Skeletal muscle tissue (tissue), 4 donors: ENCODE results near the gene RHOT1. TPM values are rescaled to one million over a fixed set of nuclear protein-coding genes. Genes with fewer than 3 reads are reported as not detected.
"Not testable (repeated sequence)": the region's sequence is repeated elsewhere in the genome, so short reads cannot be mapped to it uniquely, and the experiment has no call there.

Source experiments
- H3K27ac ChIP-seq: one replicate; pipeline ENCODE4 v1.7.0; 2013; ENCODE audit warnings: mild to moderate bottlenecking, low read depth, low read length, inconsistent platforms
- H3K27me3 ChIP-seq, 3 donors: one replicate each; pipeline ENCODE4 v1.7.0; 2013; ENCODE audit warnings: low read length in 3 of 3; ENCODE audit not compliant: control insufficient read depth in 3 of 3, insufficient read depth in 3 of 3
- H3K36me3 ChIP-seq, 3 donors: one replicate each; pipeline ENCODE4 v1.7.0; 2013; ENCODE audit warnings: low read length in 3 of 3; ENCODE audit not compliant: control insufficient read depth in 3 of 3, insufficient read depth in 3 of 3
- H3K4me1 ChIP-seq, 3 donors: one replicate each; pipeline ENCODE4 v1.7.0; 2013; ENCODE audit warnings: low read length in 3 of 3, mild to moderate bottlenecking in 3 of 3; ENCODE audit not compliant: control insufficient read depth in 3 of 3, insufficient read depth in 3 of 3
- H3K4me3 ChIP-seq, 3 donors: one replicate each; pipeline ENCODE4 v1.7.0; 2013; ENCODE audit warnings: low read length in 3 of 3
- H3K9ac ChIP-seq, 3 donors: one replicate each; pipeline ENCODE4 v1.7.0; 2013; ENCODE audit warnings: low read length in 3 of 3, mild to moderate bottlenecking in 3 of 3, moderate library complexity in 2 of 3, low read depth in 1 of 3
- H3K9me3 ChIP-seq, 3 donors: one replicate each; pipeline ENCODE4 v1.7.0; 2013; ENCODE audit warnings: low read length in 3 of 3; ENCODE audit not compliant: control insufficient read depth in 3 of 3
- total RNA-seq: library from RNA; depleted of rRNA; stranded (reverse); fragments of >200 nt; gene quantifications from one replicate; pipeline ENCODE4 v1.2.3, GENCODE V29; 2014
- donor health status: Osteomylitis.

The RHOT1 gene
- total RNA-seq, 1 donor from 2014 or later: 51.1 TPM

DNA sequence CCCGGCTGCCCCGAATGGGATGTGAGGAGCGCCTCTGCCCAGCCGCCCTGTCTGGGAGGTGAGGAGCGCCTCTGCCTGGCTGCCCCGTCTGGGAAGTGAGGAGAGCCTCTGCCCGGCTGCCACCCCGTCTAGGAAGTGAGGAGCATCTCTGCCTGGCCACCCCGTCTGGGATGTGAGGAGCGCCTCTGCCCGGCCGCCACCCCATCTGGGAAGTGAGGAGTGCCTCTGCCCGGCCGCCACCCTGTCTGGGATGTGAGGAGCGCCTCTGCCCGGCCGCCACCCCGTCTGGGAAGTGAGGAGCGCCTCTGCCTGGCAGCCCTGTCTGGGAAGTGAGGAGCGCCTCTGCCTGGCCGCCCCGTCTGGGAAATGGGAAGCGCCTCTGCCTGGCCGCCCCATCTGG lies 36.4 kb downstream of the RHOT1 start:
- H3K4me1 ChIP-seq, H3K27me3 ChIP-seq, H3K27ac ChIP-seq, H3K9me3 ChIP-seq, H3K9ac ChIP-seq, H3K4me3 ChIP-seq: not testable (repeated sequence)
- peaks cover 18 to 40% (median 24%) of the 10 kb centered on the region in 3 donors for H3K36me3 ChIP-seq

DNA sequence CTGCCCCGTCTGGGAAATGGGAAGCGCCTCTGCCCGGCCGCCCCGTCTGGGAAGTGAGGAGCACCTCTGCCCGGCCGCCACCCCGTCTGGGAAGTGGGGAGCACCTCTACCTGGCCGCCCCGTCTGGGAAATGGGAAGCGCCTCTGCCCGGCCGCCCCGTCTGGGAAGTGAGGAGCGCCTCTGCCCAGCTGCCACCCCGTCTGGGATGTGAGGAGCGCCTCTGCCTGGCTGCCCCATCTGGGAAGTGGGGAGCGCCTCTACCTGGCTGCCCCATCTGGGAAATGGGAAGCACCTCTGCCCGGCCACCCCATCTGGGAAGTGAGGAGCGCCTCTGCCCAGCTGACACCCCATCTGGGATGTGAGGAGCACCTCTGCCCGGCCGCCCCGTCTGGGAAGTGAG lies 36.8 kb downstream of the RHOT1 start:
- H3K27ac ChIP-seq, H3K4me3 ChIP-seq, H3K9me3 ChIP-seq, H3K9ac ChIP-seq, H3K4me1 ChIP-seq, H3K27me3 ChIP-seq: not testable (repeated sequence)
- peaks cover 18 to 37% (median 26%) of the 10 kb centered on the region in 3 donors for H3K36me3 ChIP-seq

DNA sequence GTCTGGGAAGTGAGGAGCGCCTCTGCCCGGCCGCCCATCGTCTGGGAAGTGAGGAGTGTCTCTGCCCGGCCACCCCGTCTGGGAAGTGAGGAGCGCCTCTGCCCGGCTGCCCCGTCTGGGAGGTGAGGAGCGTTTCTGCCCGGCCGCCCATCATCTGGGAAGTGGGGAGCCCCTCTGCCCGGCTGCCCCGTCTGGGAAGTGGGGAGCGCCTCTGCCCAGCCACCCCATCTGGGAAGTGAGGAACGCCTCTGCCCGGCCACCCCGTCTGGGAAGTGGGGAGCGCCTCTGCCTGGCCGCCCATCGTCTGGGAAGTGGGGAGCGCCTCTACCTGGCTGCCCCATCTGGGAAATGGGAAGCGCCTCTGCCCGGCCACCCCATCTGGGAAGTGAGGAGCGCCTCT lies 37.2 kb downstream of the RHOT1 start:
- peaks cover 18 to 37% (median 30%) of the 10 kb centered on the region in 3 donors for H3K36me3 ChIP-seq
- not testable (repeated sequence) for H3K9ac ChIP-seq, H3K9me3 ChIP-seq, H3K4me3 ChIP-seq, H3K4me1 ChIP-seq, H3K27me3 ChIP-seq, H3K27ac ChIP-seq

DNA sequence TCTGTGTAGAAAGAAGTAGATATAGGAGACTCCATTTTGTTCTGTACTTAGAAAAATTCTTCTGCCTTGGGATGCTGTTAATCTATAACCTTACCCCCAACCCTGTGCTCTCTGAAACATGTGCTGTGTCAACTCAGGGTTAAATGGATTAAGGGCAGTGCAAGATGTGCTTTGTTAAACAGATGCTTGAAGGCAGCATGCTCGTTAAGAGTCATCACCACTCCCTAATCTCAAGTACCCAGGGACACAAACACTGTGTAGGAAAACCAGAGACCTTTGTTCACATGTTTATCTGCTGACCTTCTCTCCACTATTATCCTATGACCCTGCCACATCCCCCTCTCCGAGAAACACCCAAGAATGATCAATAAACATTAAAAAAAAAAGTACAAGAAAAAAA lies 38.0 kb downstream of the RHOT1 start:
- H3K4me3 ChIP-seq, H3K9ac ChIP-seq, H3K27me3 ChIP-seq, H3K9me3 ChIP-seq, H3K4me1 ChIP-seq, H3K27ac ChIP-seq: not testable (repeated sequence)
- H3K36me3 ChIP-seq: peaks cover 20 to 33% (median 30%) of the 10 kb centered on the region in 3 donors

DNA sequence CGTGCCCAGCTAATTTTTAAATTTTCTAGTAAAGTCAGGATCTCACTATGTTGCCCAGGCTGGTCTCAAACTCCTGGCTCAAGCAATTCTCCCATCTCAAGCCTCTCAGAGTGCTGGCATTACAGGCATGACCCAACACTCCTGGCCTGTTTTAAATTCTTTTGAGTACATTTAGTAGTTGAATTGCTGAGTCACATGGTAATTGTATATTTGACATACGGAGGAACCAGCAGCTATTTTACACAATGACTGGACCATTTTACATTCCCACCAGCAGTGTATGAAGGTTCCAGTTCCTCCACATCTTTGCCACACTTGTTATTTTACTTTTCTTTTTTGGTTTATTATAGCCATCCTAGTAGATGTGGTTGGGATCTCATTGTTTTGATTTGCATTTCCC lies 43.6 kb downstream of the RHOT1 start:
- peaks cover 4 to 20% (median 17%) of the 10 kb centered on the region in 3 donors for H3K36me3 ChIP-seq

DNA sequence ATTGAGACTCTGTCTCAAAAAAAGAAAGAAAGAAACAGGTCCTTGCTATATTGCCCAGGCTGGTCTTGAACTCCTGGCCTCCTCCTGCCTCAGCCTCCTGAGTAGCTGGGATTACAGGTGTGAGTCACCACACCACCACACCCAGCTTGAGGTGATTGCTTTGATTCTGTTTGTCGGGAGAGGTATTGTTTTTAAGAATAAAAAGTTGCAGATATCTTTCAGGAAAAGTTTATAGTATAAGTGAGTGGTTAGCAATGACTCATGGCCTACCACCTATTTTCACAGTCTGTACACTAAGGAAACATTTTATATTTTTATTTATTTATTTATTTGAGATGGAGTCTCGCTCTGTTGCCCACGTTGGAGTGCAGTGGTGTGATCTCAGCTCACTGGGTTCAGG lies 45.0 kb downstream of the RHOT1 start:
- no peak overlapping the region for H3K27ac ChIP-seq
- no peaks in the 10 kb centered on the region for H3K4me1 ChIP-seq
- H3K9ac ChIP-seq: no peak overlapping the region
- no peak overlapping the region for H3K4me3 ChIP-seq
- no peaks in the 10 kb centered on the region for H3K9me3 ChIP-seq
- no peaks in the 10 kb centered on the region for H3K27me3 ChIP-seq
- peaks cover 2 to 21% (median 14%) of the 10 kb centered on the region in 3 donors for H3K36me3 ChIP-seq

More for the DNA sequence above, 43.6 kb downstream of the RHOT1 start:
- no peaks in the 10 kb centered on the region for H3K9me3 ChIP-seq
- no peaks in the 10 kb centered on the region for H3K4me1 ChIP-seq
- no peak overlapping the region for H3K4me3 ChIP-seq
- no peak overlapping the region for H3K9ac ChIP-seq
- no peaks in the 10 kb centered on the region for H3K27me3 ChIP-seq
- no peak overlapping the region for H3K27ac ChIP-seq

DNA sequence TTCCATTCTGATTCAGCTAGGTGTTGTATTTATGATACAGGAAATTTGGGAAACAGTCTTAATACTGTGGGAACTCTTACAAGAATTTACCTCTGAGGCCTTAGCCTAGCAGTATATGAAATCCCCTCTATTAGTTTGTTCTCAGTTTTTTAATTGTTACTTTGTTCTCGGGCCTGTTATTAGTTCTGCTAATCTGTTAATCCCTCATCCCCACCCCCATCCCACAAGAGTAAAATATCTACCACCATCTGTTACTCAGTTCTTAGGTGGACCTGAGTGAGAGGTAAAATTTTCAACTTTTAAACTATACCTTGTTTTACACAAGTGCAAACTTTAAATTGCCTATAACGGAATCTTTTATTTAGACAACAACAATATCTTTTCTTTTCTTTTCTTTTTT lies 47.0 kb downstream of the RHOT1 start:
- H3K27me3 ChIP-seq: no peaks in the 10 kb centered on the region
- no peak overlapping the region for H3K9ac ChIP-seq
- no peaks in the 10 kb centered on the region for H3K9me3 ChIP-seq
- H3K4me1 ChIP-seq: no peaks in the 10 kb centered on the region
- peaks cover 16 to 27% (median 19%) of the 10 kb centered on the region in 3 donors for H3K36me3 ChIP-seq
- no peak overlapping the region for H3K4me3 ChIP-seq
- H3K27ac ChIP-seq: no peak overlapping the region

DNA sequence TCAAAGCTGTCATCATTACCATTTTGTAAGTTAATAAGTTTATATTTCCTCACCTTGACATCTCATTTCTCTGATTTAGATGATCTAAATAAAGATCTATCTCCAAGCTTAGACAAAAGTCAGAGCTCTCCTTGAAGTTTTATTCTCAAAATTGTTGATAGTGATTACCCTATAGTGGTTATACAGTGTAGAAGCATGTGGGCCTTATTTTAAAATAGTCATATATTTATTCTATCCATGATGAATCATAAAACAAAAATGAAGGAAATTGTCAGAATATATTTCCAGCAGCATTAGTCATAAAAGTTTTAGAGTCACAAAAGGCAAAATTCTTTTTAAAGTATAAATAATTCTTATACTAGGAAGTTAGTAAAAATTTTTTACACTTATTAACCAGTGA lies 49.0 kb downstream of the RHOT1 start:
- no peak overlapping the region for H3K4me3 ChIP-seq
- no peaks in the 10 kb centered on the region for H3K4me1 ChIP-seq
- no peaks in the 10 kb centered on the region for H3K9me3 ChIP-seq
- no peak overlapping the region for H3K9ac ChIP-seq
- H3K27ac ChIP-seq: no peak overlapping the region
- H3K36me3 ChIP-seq: peaks cover 18 to 35% (median 19%) of the 10 kb centered on the region in 3 donors
- H3K27me3 ChIP-seq: no peaks in the 10 kb centered on the region

DNA sequence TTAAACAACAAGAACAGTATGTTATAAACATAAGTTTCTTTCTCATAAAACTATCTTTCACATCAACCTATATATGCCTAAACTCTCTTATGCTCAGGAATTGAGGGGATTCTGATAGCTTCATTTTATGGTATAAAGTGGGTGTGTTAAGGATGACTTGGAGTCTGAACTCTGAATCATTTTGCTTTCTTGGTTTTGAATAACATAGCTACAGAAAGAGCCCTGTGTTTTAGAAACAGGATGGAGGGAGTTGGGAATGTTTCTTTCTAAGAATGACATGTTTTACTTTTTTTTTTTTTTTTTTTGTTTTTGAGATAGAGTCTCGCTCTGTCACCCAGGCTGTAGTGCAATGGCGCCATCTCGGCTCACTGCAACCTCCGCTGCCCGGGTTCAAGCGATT lies 50.1 kb downstream of the RHOT1 start:
- H3K36me3 ChIP-seq: peaks cover 18 to 40% (median 23%) of the 10 kb centered on the region in 3 donors

DNA sequence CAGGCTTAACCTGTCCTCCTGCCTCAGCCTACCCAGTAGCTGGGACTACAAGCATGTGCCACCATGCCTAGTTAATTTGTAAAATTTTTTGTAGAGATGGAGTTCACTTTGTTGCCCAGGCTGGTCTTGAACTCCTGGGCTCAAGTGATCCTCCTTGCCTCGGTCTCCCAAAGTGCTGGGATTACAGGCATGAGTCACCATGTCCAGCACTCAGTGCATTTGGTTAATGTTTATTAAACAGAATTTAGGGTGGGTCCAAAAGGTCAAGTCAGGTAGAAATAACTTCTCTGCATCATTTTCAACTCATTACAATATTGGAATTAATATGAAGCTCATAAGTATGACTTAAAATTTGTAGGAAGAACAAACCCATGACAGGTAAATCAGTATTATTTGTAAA lies 55.7 kb downstream of the RHOT1 start:
- H3K27ac ChIP-seq: no peak overlapping the region
- H3K9ac ChIP-seq: no peak overlapping the region
- H3K27me3 ChIP-seq: no peaks in the 10 kb centered on the region
- H3K9me3 ChIP-seq: no peaks in the 10 kb centered on the region
- no peak overlapping the region for H3K4me3 ChIP-seq
- no peaks in the 10 kb centered on the region for H3K4me1 ChIP-seq
- H3K36me3 ChIP-seq: peaks cover 31 to 67% (median 59%) of the 10 kb centered on the region in 3 donors

More for the DNA sequence above, 50.1 kb downstream of the RHOT1 start:
- Histone ChIP-seq H3K4me3 (no peak overlapping the region), H3K27ac (no peak overlapping the region), H3K27me3 (no peaks in the 10 kb centered on the region), H3K4me1 (no peaks in the 10 kb centered on the region), H3K9ac (no peak overlapping the region), H3K9me3 (no peaks in the 10 kb centered on the region)

DNA sequence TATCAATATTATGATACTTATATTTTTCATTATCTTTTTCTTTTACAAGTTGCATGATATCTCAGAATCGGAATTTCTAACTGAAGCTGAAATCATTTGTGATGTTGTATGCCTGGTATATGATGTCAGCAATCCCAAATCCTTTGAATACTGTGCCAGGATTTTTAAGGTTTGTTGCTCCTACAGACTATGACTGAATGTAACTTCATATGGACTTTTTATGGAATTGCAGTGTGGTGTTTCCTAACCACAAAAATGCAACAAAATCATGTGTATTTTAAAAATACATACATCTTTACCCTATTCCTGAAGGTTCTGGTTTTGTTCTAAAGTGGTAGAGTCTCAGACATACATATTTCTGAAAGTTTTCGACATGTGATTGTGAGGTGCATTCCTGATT lies 64.6 kb downstream of the RHOT1 start:
- H3K36me3 ChIP-seq: peaks cover 6 to 47% (median 43%) of the 10 kb centered on the region in 3 donors
- H3K27ac ChIP-seq: no peak overlapping the region

More for the DNA sequence above, 64.6 kb downstream of the RHOT1 start:
- Histone ChIP-seq H3K9me3 (no peaks in the 10 kb centered on the region), H3K9ac (no peak overlapping the region), H3K4me3 (no peak overlapping the region), H3K4me1 (no peaks in the 10 kb centered on the region), H3K27me3 (no peaks in the 10 kb centered on the region)
